ENCODE results near the gene SPIRE2.

SPIRE2 gene

GRCh38 chr16:89843409-89844350, 15.4 kb downstream of the SPIRE2 start:
- DNase-seq (ENCODE audit: low spot score), result no peak
- in situ Hi-C loops (cut with MboI; ENCODE audit: low sequenced_read_pairs, unreplicated experiment), result no loop called here
- TF ChIP-seq CTCF (IDR thresholded peaks at IDR 0.05; ENCODE audit: borderline replicate concordance, control extremely low read depth, extremely low read depth, insufficient read depth, missing control alignments), result no peak

GRCh38 chr16:89844739-89845339, 16.6 kb downstream of the SPIRE2 start:
- TF ChIP-seq CTCF (IDR thresholded peaks at IDR 0.05; ENCODE audit: borderline replicate concordance, control extremely low read depth, extremely low read depth, insufficient read depth, missing control alignments), result no peak
- no peak for DNase-seq (ENCODE audit: low spot score)
- in situ Hi-C loops (cut with MboI; ENCODE audit: low sequenced_read_pairs, unreplicated experiment), result no loop called here

- peak; percentile 46 for DNase-seq (ENCODE audit: low spot score)
- in situ Hi-C loops (cut with MboI; ENCODE audit: low sequenced_read_pairs, unreplicated experiment), result no loop called here
- TF ChIP-seq CTCF (IDR thresholded peaks at IDR 0.05; ENCODE audit: borderline replicate concordance, control extremely low read depth, extremely low read depth, insufficient read depth, missing control alignments), result no peak
Observed at GRCh38 chr16:89845417-89845816, 17.1 kb downstream of the SPIRE2 start.

- TF ChIP-seq CTCF (IDR thresholded peaks at IDR 0.05; ENCODE audit: borderline replicate concordance, control extremely low read depth, extremely low read depth, insufficient read depth, missing control alignments), result no peak
- in situ Hi-C loops (cut with MboI; ENCODE audit: low sequenced_read_pairs, unreplicated experiment), result no loop called here
- DNase-seq (ENCODE audit: low spot score), result no peak
Observed at GRCh38 chr16:89847051-89847939, 19.0 kb downstream of the SPIRE2 start.

- in situ Hi-C loops (cut with MboI; ENCODE audit: low sequenced_read_pairs, unreplicated experiment), result no loop called here
- DNase-seq (ENCODE audit: low spot score), result peak; percentile 32
- TF ChIP-seq CTCF (IDR thresholded peaks at IDR 0.05; ENCODE audit: borderline replicate concordance, control extremely low read depth, extremely low read depth, insufficient read depth, missing control alignments), result no peak
Observed at GRCh38 chr16:89847940-89848297, 19.6 kb downstream of the SPIRE2 start.

- DNase-seq (ENCODE audit: low spot score), result no peak
- in situ Hi-C loops (cut with MboI; ENCODE audit: low sequenced_read_pairs, unreplicated experiment), result no loop called here
- no peak for TF ChIP-seq CTCF (IDR thresholded peaks at IDR 0.05; ENCODE audit: borderline replicate concordance, control extremely low read depth, extremely low read depth, insufficient read depth, missing control alignments)
Observed at GRCh38 chr16:89848974-89849373, 20.7 kb downstream of the SPIRE2 start.

Data from GM13976 (cell line).